GM21529 (cell line): ENCODE data around the gene ASCC2.

ENCODE experiments used
- ATAC-seq: cut with Tn5 transposase; IDR thresholded peaks from one replicate; pipeline ENCODE4 v1.9.1; 2021; ENCODE audit not compliant: unreplicated experiment

The ASCC2 gene

GRCh38 chr22:29819501-29819900 is 18.6 kb downstream of the ASCC2 start:
- ATAC-seq, result no peak

DNA sequence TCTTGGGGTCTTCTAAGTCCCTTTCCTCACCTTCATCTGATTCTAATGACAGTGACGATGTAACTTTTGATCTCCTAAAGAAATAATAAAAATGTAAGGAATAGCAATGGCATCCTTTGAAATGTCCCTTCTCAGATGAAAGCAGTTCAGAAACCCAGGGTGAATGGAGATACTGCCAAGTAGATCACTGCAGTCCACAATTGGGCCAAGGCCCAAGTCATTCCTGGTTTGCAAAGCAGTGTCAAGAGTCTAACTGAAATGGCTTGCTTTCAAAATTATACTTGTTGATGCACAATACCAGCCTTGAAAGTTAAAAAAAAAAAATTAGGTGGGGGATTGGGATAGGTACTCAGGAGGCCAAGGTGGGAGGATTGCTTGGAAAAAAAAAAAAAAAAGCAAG is 20.4 kb downstream of the ASCC2 start:
- no peak for ATAC-seq

DNA sequence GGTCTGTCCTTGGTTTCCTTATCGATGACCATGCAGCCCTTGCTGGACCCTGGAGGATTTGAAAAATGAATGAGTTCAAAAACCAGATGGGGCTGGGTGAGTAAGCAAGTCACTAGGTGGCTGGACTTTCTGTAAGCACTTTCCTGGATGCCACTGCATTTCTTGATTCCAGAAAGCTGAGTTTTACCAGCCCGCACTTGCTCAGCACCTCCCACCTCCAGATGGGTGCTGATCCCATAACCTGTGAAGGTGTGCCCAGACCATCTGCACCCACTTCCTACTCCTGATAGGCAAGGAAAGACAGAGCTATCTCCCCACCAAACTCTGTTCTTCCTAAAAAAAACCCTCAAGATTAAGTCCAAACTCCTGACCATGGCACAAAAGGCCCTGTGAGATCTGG is 21.1 kb downstream of the ASCC2 start:
- ATAC-seq, result no peak

DNA sequence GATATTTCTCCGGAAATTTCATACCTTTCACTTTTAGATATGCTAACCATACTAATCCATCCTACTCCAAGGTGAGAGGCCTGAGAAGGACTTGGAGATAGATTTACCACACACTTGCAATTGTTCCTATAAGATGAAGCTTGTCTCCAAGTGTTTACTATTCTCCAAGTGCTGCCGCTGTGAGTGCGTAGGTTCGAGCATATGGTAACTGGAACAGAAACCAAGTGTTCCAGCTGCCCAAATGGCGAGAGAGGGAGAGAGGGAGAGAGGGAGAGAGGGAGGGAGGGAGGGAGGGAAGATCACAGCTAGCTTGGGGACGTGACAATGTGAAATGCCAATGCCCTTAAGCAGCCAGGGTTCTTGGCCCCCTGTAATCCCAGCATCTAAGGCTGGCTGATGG is 21.5 kb downstream of the ASCC2 start:
- no peak for ATAC-seq

DNA sequence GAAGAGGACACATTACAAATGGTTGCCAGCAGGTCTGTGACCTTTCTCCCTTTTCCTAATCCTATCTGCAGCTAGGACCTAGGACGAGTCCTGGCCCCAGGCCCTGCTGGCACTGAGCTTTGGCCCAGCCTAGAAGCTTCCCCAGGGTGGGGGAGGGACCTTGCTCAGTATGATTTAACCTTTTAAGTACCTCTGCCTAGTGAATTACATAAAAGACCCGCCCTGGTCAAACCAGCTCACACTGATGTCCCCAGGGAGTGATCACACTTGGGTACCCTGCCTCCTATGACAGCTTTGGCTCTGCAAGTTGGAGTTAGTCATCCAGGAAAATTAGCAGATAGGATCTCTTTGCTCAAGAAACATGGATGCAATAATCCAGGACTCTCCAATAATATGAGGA is 21.9 kb downstream of the ASCC2 start:
- no peak for ATAC-seq

GRCh38 chr22:29815580-29815979 is 22.5 kb downstream of the ASCC2 start:
- ATAC-seq, result no peak

DNA sequence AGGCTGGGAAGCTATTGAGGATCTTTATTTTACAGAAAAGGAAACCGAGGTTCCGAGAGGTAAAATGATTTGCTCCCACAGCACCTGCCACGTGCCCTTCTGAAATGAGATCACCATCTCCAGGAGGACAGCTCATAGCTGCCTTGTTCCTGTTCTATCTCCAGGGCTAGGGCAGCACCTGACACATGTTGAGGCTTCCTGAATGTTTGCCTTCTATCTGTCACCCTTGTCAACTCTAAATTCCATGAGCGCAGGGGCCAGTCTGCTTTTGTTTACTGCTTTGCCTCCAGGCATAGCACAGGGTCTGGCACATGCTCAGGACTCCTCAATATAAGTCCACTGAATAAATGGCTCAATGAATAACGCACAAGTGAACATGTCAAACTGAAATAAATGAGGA is 24.1 kb downstream of the ASCC2 start:
- no peak for ATAC-seq

DNA sequence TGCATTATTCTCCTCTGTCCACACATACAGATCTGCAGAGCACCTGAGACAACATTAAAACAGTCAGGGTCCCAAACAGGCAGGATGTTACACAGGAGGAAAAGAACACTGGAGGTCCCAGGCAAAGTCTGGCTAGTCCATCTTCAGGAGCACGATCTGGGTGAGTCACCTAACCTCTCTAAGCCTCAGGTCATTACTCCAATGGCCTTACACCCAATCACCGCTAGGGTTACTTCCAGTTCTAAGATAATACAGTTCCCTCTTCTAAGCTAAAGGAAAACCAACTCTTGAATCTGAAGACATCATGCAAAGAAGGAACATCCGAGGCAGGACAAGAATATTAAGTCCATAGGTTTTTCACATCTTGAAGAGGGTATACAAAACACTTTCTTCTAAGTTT is 24.5 kb downstream of the ASCC2 start:
- ATAC-seq, result no peak

GRCh38 chr22:29813126-29813525 is 24.9 kb downstream of the ASCC2 start:
- ATAC-seq, result no peak

DNA sequence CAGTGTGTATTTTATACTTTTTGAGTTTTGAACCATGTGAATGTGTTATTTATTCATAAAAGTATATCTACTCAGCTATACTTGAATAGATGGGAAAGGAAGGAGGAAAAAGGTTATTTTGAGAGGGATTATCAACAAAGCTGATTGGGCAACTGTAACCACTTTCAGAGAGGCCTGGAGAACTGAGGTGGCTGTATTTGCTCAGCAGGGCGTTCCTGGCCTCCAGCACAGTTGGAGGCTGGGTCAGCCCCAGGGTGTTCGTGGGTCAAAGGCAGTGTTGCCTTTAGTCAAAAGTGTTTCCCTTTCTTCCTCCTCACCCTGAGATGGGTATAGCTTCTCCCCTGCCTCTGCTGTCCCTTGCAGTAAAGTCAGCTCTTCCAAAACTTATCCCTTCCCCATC is 26.7 kb downstream of the ASCC2 start:
- ATAC-seq, result no peak

DNA sequence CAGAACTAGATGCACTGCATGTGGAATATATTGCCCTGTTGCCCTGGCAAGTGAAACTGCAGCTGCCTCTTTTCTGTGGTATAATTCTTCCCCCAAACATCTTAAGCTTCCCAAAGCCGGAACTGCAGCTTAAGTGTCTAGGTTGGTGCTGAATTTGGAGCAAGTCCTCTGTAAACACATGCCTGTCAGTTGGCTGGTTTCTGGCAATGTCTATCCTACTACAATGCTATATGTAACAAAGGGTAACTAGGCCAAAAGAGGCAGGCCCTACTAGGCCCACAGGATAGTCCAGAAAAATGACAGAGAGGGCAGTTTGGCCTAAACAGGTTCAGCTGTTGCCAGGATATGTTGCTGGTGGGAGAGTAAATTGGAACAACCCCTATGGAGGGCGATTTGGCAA is 27.9 kb downstream of the ASCC2 start:
- no peak for ATAC-seq

- ATAC-seq, result no peak
Measured at GRCh38 chr22:29806196-29806595, 31.9 kb downstream of the ASCC2 start.

- no peak for ATAC-seq
Measured at GRCh38 chr22:29804985-29805384, 33.1 kb downstream of the ASCC2 start.

- ATAC-seq, result no peak
Measured at GRCh38 chr22:29803190-29803589, 34.9 kb downstream of the ASCC2 start.

GRCh38 chr22:29801796-29802195 is 36.3 kb downstream of the ASCC2 start:
- no peak for ATAC-seq

DNA sequence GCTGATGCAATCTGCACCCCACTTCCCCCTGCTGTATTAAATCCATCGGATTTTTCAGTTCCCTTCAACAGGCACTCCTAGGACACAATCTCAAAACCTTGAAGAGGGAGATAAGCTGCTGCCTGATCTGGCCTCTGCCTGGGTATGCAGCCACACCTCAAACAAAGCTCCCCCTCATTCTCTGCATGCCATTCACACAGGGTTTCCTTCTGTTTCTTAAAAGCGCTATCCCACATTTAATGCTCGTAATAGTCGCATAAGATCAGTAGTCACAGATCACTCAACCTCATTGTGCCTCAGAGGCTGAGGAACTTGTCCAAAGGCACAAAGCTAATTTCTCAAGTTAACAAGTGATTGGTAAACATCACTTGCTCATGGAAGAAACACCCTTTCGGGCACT is 36.9 kb downstream of the ASCC2 start:
- no peak for ATAC-seq

DNA sequence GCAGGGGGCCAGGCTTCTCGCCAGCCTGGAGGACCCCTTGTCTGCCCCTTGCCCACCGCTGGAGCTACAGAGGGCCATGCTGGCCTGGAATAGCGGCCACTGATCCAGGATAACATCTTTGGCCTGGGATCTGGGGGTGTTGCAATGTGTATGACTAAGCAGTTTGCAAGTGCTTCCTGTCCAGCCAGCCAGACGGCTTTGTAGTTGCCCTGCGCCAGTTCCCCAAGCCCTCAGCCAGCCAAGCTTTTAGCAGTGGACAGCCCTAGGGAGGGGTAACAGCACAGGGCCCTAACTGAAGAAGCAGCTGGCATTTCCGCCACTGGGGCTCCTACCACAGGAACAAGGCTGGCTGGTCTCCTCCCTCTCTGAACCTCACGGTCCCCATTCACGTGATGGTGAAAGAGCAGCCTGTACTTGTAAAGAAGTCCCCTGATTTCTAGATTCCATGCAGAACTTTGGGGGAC is 38.8 kb downstream of the ASCC2 start:
- no peak for ATAC-seq

GRCh38 chr22:29798801-29799200 is 39.3 kb downstream of the ASCC2 start:
- no peak for ATAC-seq

- ATAC-seq, result no peak
Measured at GRCh38 chr22:29798318-29798717, 39.8 kb downstream of the ASCC2 start.

DNA sequence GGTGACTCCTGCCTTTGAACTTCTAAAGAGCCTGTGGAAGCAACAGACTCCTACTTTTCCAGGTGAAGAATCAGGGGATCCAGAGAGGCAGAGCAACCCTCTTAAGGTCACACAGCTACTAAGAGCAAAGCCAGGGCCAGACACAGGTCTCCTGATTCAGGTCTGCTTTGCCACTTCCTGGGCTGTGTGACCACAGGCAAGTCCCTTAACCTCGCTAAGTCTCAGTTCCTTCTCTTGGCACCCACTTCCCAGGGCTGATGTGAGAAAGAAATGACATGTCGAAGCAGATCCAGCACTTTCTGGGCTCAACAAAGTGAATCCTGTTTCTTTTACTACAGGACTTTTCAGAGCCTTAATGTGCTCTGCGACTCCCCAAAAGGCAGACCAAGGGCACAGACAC is 40.7 kb downstream of the ASCC2 start:
- no peak for ATAC-seq

GRCh38 chr22:29795663-29796062 is 42.4 kb downstream of the ASCC2 start:
- ATAC-seq, result no peak

DNA sequence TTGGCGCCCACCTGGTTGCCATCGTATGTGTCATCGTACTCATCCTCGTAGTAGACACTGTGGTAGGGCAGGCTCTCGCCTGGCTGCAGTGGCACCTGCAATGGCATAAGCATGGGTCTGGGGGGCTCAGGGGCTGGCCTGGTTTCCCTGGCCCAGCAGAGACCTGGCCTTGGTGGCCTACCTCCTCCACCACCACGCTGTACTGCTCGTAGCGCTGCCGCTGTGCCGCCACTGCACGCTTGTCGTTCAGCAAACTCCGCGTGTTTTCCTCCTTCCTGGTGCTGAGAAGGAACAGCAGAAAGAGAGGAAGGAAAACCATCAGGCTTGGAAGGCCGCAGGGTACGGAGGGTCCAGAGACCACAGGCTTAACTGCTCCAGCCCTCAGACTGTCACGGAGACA is 44.7 kb downstream of the ASCC2 start:
- no peak for ATAC-seq

GRCh38 chr22:29790061-29790460 is 48.0 kb downstream of the ASCC2 start:
- ATAC-seq, result no peak
